OCI-LY3 (cell line): ENCODE results near the gene RPL13A.

Experiments
- CTCF ChIP-seq: fragments of 200-600, 300-600 bp; sonication (generic); IDR thresholded peaks from 2 replicates; pipeline ENCODE4 v1.5.1; 2014; ENCODE audit warnings: antibody characterized with exemption, low read length, low read depth
- EZH2phosphoT487 ChIP-seq: fragments of 200-600 bp; shearing (Covaris generic); IDR thresholded peaks from 2 replicates; pipeline ENCODE4 v1.6.1; 2018; ENCODE audit warnings: antibody characterized with exemption, mixed run types, low read depth

- TF ChIP-seq CTCF: no peak
- TF ChIP-seq EZH2phosphoT487: no peak
These were observed 6.3 kb upstream of the RPL13A start for GRCh38 chr19:49481020-49481683.
